Activated T-helper 1 cell treated with anti-CD3 and anti-CD28 coated beads, Interleukin-12 subunit alpha, Interleukin-12 subunit beta, Interleukin-2, Interleukin-4 antibody, amounts not matched to agents 30 ng/mL and 10 ng/mL and 1 ng/mL, durations not matched to agents 14 hours and 24 hours and 36 hours (primary cell): ENCODE measurements around the gene OSTF1. TPM values are rescaled to one million over a fixed set of nuclear protein-coding genes. Genes with fewer than 3 reads are reported as not detected.
A peak's percentile ranks its signal among the peaks of the same experiment; 100 is the strongest.

Experiments used
- DNase-seq: peaks from one replicate; pipeline ENCODE4 v3.0.0; 2021; ENCODE audit warnings: low spot score
- H3K27ac Mint-ChIP-seq: one replicate; pipeline ENCODE4 v1.8.0; 2021; ENCODE audit warnings: mild to moderate bottlenecking, mixed read lengths
- H3K27me3 Mint-ChIP-seq: one replicate; pipeline ENCODE4 v1.8.0; 2022; ENCODE audit warnings: mild to moderate bottlenecking, moderate library complexity, mixed read lengths; ENCODE audit not compliant: insufficient read depth
- H3K36me3 Mint-ChIP-seq: one replicate; pipeline ENCODE4 v1.8.0; 2021; ENCODE audit warnings: low read depth, mixed read lengths
- H3K4me1 Mint-ChIP-seq: one replicate; pipeline ENCODE4 v1.8.0; 2021; ENCODE audit warnings: low read depth, mixed read lengths
- H3K4me3 Mint-ChIP-seq: one replicate; pipeline ENCODE4 v1.8.0; 2021; ENCODE audit warnings: mild to moderate bottlenecking, moderate library complexity, mixed read lengths
- H3K9me3 Mint-ChIP-seq: one replicate; pipeline ENCODE4 v1.8.0; 2021; ENCODE audit warnings: mixed read lengths
- intact Hi-C: fragments of 100-400 bp; cut with micrococcal nuclease; formaldehyde crosslinking; loops from one replicate; pipeline ENCODE4 v1.15.1; 2024
- total RNA-seq: library from RNA; stranded (reverse); gene quantifications from 2 replicates; pipeline ENCODE4 v1.2.3, GENCODE V29; 2022

The OSTF1 gene
- total RNA-seq = 49.5 and 53.6 TPM in 2 replicates

- H3K27me3 Mint-ChIP-seq = no peaks in the 10 kb centered on the region
- peak within 1 kb of the TSS; percentile 97 for H3K27ac Mint-ChIP-seq
- H3K4me3 Mint-ChIP-seq = peak within 1 kb of the TSS; percentile 99
- intact Hi-C loops = loop anchor here (1.0 to 2.0 kb wide), 9 partner anchors 11 to 1933 kb away; partner anchors contain the start of genes CARNMT1, PCSK5 and RFK
- peaks cover 12% of the 10 kb centered on the region for H3K36me3 Mint-ChIP-seq
- no peaks in the 10 kb centered on the region for H3K9me3 Mint-ChIP-seq
- H3K4me1 Mint-ChIP-seq = peaks cover 66% of the 10 kb centered on the region
- DNase-seq = peak; percentile 95
These were observed at the start of gene OSTF1, which contains the start of gene NMRK1 for GRCh38 chr9:75087824-75088645. Gene OSTF1 (plus strand): TSS chr9:75088514. CDS start chr9:75088693, 179 bp downstream. Gene NMRK1 (minus strand): TSS chr9:75088155. CDS start chr9:75083115, 5,040 bp downstream.

GRCh38 chr9:75039009-75039408, 49.3 kb upstream of the OSTF1 start:
- Mint-ChIP-seq H3K4me1 (no peaks in the 10 kb centered on the region), H3K4me3 (no peak overlapping the region), H3K9me3 (no peaks in the 10 kb centered on the region), H3K27me3 (peaks cover 11% of the 10 kb centered on the region), H3K27ac (no peak overlapping the region), H3K36me3 (no peaks in the 10 kb centered on the region)
- DNase-seq = no peak
- intact Hi-C loops = no loop called here

- H3K27me3 Mint-ChIP-seq = peaks cover 4% of the 10 kb centered on the region
- no peaks in the 10 kb centered on the region for H3K4me1 Mint-ChIP-seq
- intact Hi-C loops = no loop called here
- no peaks in the 10 kb centered on the region for H3K9me3 Mint-ChIP-seq
- no peak overlapping the region for H3K27ac Mint-ChIP-seq
- H3K36me3 Mint-ChIP-seq = no peaks in the 10 kb centered on the region
- no peak overlapping the region for H3K4me3 Mint-ChIP-seq
- DNase-seq = no peak
These were observed 48.5 kb upstream of the OSTF1 start for GRCh38 chr9:75039801-75040200.

GRCh38 chr9:75041041-75041440, 47.3 kb upstream of the OSTF1 start:
- no peak for DNase-seq
- H3K27ac Mint-ChIP-seq = no peak overlapping the region
- no peaks in the 10 kb centered on the region for H3K36me3 Mint-ChIP-seq
- intact Hi-C loops = no loop called here
- H3K9me3 Mint-ChIP-seq = no peaks in the 10 kb centered on the region
- H3K4me3 Mint-ChIP-seq = no peak overlapping the region
- peaks cover 4% of the 10 kb centered on the region for H3K27me3 Mint-ChIP-seq
- no peaks in the 10 kb centered on the region for H3K4me1 Mint-ChIP-seq

- Mint-ChIP-seq H3K36me3 (no peaks in the 10 kb centered on the region), H3K4me1 (no peaks in the 10 kb centered on the region), H3K27me3 (peaks cover 7% of the 10 kb centered on the region), H3K9me3 (no peaks in the 10 kb centered on the region), H3K4me3 (no peak overlapping the region), H3K27ac (no peak overlapping the region)
- no peak for DNase-seq
- intact Hi-C loops = no loop called here
These were observed 41.5 kb upstream of the OSTF1 start for GRCh38 chr9:75046725-75047345.

- Mint-ChIP-seq H3K27me3 (peaks cover 7% of the 10 kb centered on the region), H3K4me1 (no peaks in the 10 kb centered on the region), H3K9me3 (no peaks in the 10 kb centered on the region), H3K27ac (no peak overlapping the region), H3K36me3 (no peaks in the 10 kb centered on the region), H3K4me3 (no peak overlapping the region)
- intact Hi-C loops = no loop called here
- no peak for DNase-seq
These were observed 40.8 kb upstream of the OSTF1 start for GRCh38 chr9:75047506-75047905.

- H3K4me1 Mint-ChIP-seq = no peaks in the 10 kb centered on the region
- H3K27ac Mint-ChIP-seq = no peak overlapping the region
- H3K27me3 Mint-ChIP-seq = peaks cover 4% of the 10 kb centered on the region
- intact Hi-C loops = no loop called here
- no peaks in the 10 kb centered on the region for H3K9me3 Mint-ChIP-seq
- H3K4me3 Mint-ChIP-seq = no peak overlapping the region
- no peaks in the 10 kb centered on the region for H3K36me3 Mint-ChIP-seq
- DNase-seq = no peak
These were observed 37.0 kb upstream of the OSTF1 start for GRCh38 chr9:75051285-75051684.

- H3K27me3 Mint-ChIP-seq = peaks cover 1% of the 10 kb centered on the region
These were observed 34.4 kb upstream of the OSTF1 start for GRCh38 chr9:75053869-75054268.

GRCh38 chr9:75054368-75055001, 33.8 kb upstream of the OSTF1 start:
- peaks cover 3% of the 10 kb centered on the region for H3K9me3 Mint-ChIP-seq
- DNase-seq = no peak
- peaks cover under 1% of the 10 kb centered on the region for H3K36me3 Mint-ChIP-seq
- no peaks in the 10 kb centered on the region for H3K4me1 Mint-ChIP-seq
- peaks cover 1% of the 10 kb centered on the region for H3K27me3 Mint-ChIP-seq
- no peak overlapping the region for H3K4me3 Mint-ChIP-seq
- intact Hi-C loops = no loop called here
- H3K27ac Mint-ChIP-seq = no peak overlapping the region

More at GRCh38 chr9:75053869-75054268, 34.4 kb upstream of the OSTF1 start:
- no peaks in the 10 kb centered on the region for H3K4me1 Mint-ChIP-seq
- no peaks in the 10 kb centered on the region for H3K36me3 Mint-ChIP-seq
- no peak for DNase-seq
- intact Hi-C loops = no loop called here
- no peak overlapping the region for H3K27ac Mint-ChIP-seq
- H3K9me3 Mint-ChIP-seq = no peaks in the 10 kb centered on the region
- H3K4me3 Mint-ChIP-seq = no peak overlapping the region

GRCh38 chr9:75061169-75061568, 27.1 kb upstream of the OSTF1 start:
- no peak for DNase-seq
- Mint-ChIP-seq H3K4me3 (no peak overlapping the region), H3K27ac (no peak overlapping the region), H3K36me3 (peaks cover 18% of the 10 kb centered on the region), H3K9me3 (peaks cover 6% of the 10 kb centered on the region), H3K27me3 (no peaks in the 10 kb centered on the region), H3K4me1 (no peaks in the 10 kb centered on the region)
- intact Hi-C loops = no loop called here

- DNase-seq = no peak
- Mint-ChIP-seq H3K9me3 (peaks cover 6% of the 10 kb centered on the region), H3K4me3 (no peak overlapping the region), H3K36me3 (peaks cover 31% of the 10 kb centered on the region), H3K27ac (no peak overlapping the region), H3K27me3 (no peaks in the 10 kb centered on the region), H3K4me1 (peaks cover 6% of the 10 kb centered on the region)
- intact Hi-C loops = no loop called here
These were observed 24.6 kb upstream of the OSTF1 start for GRCh38 chr9:75063556-75064305.

GRCh38 chr9:75064307-75065025, 23.8 kb upstream of the OSTF1 start:
- Mint-ChIP-seq H3K4me1 (peaks cover 12% of the 10 kb centered on the region), H3K27me3 (no peaks in the 10 kb centered on the region), H3K9me3 (peaks cover 3% of the 10 kb centered on the region), H3K27ac (no peak overlapping the region), H3K4me3 (no peak overlapping the region), H3K36me3 (peaks cover 34% of the 10 kb centered on the region)
- intact Hi-C loops = no loop called here
- no peak for DNase-seq
